SU-DHL-6 (cell line): ENCODE results near the gene APRT.

Experiments
- EZH2phosphoT487 ChIP-seq: fragments of 200-600 bp; sonication (generic), shearing (Covaris generic); conservative IDR thresholded peaks from 2 replicates; pipeline ENCODE4 v1.6.1; 2018; ENCODE audit warnings: mild to moderate bottlenecking, antibody characterized with exemption, low read length, moderate library complexity, mixed read lengths
- TF ChIP-seq, protein P1 (sequence below): fragments of 200-600 bp; sonication (generic); IDR thresholded peaks from one replicate; pipeline ENCODE4 v1.5.1; 2017; ENCODE audit warnings: antibody characterized with exemption, mild to moderate bottlenecking, low read length, moderate library complexity; ENCODE audit not compliant: insufficient read depth, poor library complexity, severe bottlenecking

DNA sequence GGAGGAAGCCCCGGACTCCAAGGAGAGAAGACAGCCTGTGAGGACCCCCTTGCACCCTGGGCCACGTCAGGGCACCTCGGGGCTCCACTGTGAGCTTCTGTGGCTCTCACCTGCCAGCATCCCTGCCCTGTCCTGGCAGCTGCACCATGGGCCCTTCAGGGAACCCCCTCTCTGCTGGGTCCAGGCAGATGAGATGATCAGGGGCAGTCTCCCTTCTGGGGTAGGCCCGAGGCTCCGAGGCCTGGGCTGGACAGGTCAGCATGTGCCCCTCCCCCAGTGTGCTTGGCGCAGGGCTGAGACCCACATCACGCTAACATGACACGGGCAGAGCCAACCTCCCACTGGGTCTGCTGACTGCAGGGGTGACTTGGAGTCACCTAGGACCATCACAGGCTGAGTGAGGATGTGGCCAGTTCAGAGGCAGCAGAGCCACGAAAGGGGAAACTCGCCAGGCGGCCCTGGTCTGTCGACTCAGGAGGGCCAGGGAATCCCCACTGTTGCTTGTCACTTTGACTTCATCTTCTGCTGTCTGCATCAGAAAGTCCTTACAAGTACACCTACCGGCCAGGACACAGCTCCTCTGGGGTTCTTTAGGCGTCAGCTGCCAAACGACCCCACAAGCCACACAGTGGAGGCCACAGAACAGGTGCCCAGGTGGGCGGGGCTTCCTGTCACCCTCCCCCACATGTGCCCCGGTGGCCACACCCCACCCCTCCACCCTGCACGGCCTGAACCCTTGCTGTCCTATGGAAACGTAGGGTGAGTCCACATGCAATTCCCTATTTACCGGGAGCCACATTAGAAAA lies 42.8 kb upstream of the APRT start:
- TF ChIP-seq, protein P1, sequence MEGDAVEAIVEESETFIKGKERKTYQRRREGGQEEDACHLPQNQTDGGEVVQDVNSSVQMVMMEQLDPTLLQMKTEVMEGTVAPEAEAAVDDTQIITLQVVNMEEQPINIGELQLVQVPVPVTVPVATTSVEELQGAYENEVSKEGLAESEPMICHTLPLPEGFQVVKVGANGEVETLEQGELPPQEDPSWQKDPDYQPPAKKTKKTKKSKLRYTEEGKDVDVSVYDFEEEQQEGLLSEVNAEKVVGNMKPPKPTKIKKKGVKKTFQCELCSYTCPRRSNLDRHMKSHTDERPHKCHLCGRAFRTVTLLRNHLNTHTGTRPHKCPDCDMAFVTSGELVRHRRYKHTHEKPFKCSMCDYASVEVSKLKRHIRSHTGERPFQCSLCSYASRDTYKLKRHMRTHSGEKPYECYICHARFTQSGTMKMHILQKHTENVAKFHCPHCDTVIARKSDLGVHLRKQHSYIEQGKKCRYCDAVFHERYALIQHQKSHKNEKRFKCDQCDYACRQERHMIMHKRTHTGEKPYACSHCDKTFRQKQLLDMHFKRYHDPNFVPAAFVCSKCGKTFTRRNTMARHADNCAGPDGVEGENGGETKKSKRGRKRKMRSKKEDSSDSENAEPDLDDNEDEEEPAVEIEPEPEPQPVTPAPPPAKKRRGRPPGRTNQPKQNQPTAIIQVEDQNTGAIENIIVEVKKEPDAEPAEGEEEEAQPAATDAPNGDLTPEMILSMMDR: no peak
- no peak for TF ChIP-seq EZH2phosphoT487
